NCI-H1105 treated with DMSO at 0.1 percent for 48 hours (cell line): ENCODE measurements around the gene RAPGEF1.

ENCODE experiments used
- DNase-seq: peaks from one replicate; lab custom pipeline; 2025; lab: John Stamatoyannopoulos, UW

Gene RAPGEF1

GRCh38 chr9:131528186-131528585, 211.7 kb downstream of the RAPGEF1 start:
- DNase-seq: no peak
